ENCODE results near the gene FMO5. TPM values are rescaled to one million over a fixed set of nuclear protein-coding genes. Genes with fewer than 3 reads are reported as not detected.

Gene FMO5
- polyA plus RNA-seq, 1 donor from 2014 or later: not detected

GRCh38 chr1:147168626-147169058 is 56.5 kb downstream of the FMO5 start:
- Histone ChIP-seq H3F3A (ENCODE audit: insufficient read depth, low read length, poor library complexity, severe bottlenecking) (no peaks in the 10 kb centered on the region), H4K20me1 (ENCODE audit: insufficient read depth) (no peaks in the 10 kb centered on the region), H3K27me3 (ENCODE audit: insufficient read depth, low read depth, low read length) (no peaks in the 10 kb centered on the region), H3K9me3 (ENCODE audit: low read length) (no peaks in the 10 kb centered on the region), H3K4me2 (ENCODE audit: low read length) (no peak overlapping the region), H3K27ac (ENCODE audit: low read length) (no peak overlapping the region), H3K36me3 (ENCODE audit: insufficient read depth, low read length) (no peaks in the 10 kb centered on the region), H3K4me3 (ENCODE audit: low read length) (no peak overlapping the region), H3K9me2 (ENCODE audit: insufficient read depth, low read length) (no peaks in the 10 kb centered on the region), H3K79me2 (replicated peaks; ENCODE audit: insufficient read depth, low read length) (peaks cover 11% of the 10 kb centered on the region), H2AFZ (ENCODE audit: low read depth, low read length) (no peak overlapping the region), H3K9ac (ENCODE audit: low read length) (no peak overlapping the region)
- no peak for TF ChIP-seq CTCF (IDR thresholded peaks at IDR 0.05; ENCODE audit: poor library complexity, severe bottlenecking)
- TF ChIP-seq EP300 (conservative IDR thresholded peaks at IDR 0.05; ENCODE audit: poor library complexity, severe bottlenecking): no peak
- TF ChIP-seq SMC3 (conservative IDR thresholded peaks at IDR 0.05; ENCODE audit: poor library complexity): no peak
- TF ChIP-seq TAF1 (IDR thresholded peaks at IDR 0.05; ENCODE audit: low read depth): no peak
- no peak for TF ChIP-seq MXI1 (conservative IDR thresholded peaks at IDR 0.05; ENCODE audit: poor library complexity, severe bottlenecking)
- no peak for TF ChIP-seq REST (IDR thresholded peaks at IDR 0.05; ENCODE audit: borderline replicate concordance)
- TF ChIP-seq RAD21 (conservative IDR thresholded peaks at IDR 0.05): no peak

- no peaks in the 10 kb centered on the region for H3K9me3 ChIP-seq (ENCODE audit: low read length)
- no peak overlapping the region for H3K4me2 ChIP-seq (ENCODE audit: low read length)
- no peak for TF ChIP-seq TAF1 (IDR thresholded peaks at IDR 0.05; ENCODE audit: low read depth)
- TF ChIP-seq POLR2AphosphoS5 (IDR thresholded peaks at IDR 0.05): no peak
- TF ChIP-seq CTCF (IDR thresholded peaks at IDR 0.05; ENCODE audit: poor library complexity, severe bottlenecking): no peak
- no peak for TF ChIP-seq MXI1 (conservative IDR thresholded peaks at IDR 0.05; ENCODE audit: poor library complexity, severe bottlenecking)
- no peak for TF ChIP-seq REST (IDR thresholded peaks at IDR 0.05; ENCODE audit: borderline replicate concordance)
- TF ChIP-seq EP300 (conservative IDR thresholded peaks at IDR 0.05; ENCODE audit: poor library complexity, severe bottlenecking): no peak
- TF ChIP-seq EZH2 (IDR thresholded peaks at IDR 0.05; ENCODE audit: borderline replicate concordance, insufficient read depth, low read length, poor library complexity, severe bottlenecking): no peak
- TF ChIP-seq RAD21 (conservative IDR thresholded peaks at IDR 0.05): no peak
- no peak for TF ChIP-seq SMC3 (conservative IDR thresholded peaks at IDR 0.05; ENCODE audit: poor library complexity)
- H3K36me3 ChIP-seq (ENCODE audit: insufficient read depth, low read length): no peaks in the 10 kb centered on the region
- no peak overlapping the region for H3K4me3 ChIP-seq (ENCODE audit: low read length)
- no peaks in the 10 kb centered on the region for H3F3A ChIP-seq (ENCODE audit: insufficient read depth, low read length, poor library complexity, severe bottlenecking)
- no peaks in the 10 kb centered on the region for H3K9me2 ChIP-seq (ENCODE audit: insufficient read depth, low read length)
- no peak overlapping the region for H3K9ac ChIP-seq (ENCODE audit: low read length)
- no peaks in the 10 kb centered on the region for H3K27me3 ChIP-seq (ENCODE audit: insufficient read depth, low read depth, low read length)
- peaks cover 11% of the 10 kb centered on the region for H3K79me2 ChIP-seq (replicated peaks; ENCODE audit: insufficient read depth, low read length)
- H3K27ac ChIP-seq (ENCODE audit: low read length): no peak overlapping the region
- no peaks in the 10 kb centered on the region for H4K20me1 ChIP-seq (ENCODE audit: insufficient read depth)
- no peak overlapping the region for H2AFZ ChIP-seq (ENCODE audit: low read depth, low read length)
These were observed 57.8 kb downstream of the FMO5 start for GRCh38 chr1:147167365-147167764.
